Measurements from ENCODE around the gene CDK16. TPM values are rescaled to one million over a fixed set of nuclear protein-coding genes. Genes with fewer than 3 reads are reported as not detected.

The CDK16 gene
- total RNA-seq, 4 donors from 2014 or later: 105 to 181 (median 151) TPM

DNA sequence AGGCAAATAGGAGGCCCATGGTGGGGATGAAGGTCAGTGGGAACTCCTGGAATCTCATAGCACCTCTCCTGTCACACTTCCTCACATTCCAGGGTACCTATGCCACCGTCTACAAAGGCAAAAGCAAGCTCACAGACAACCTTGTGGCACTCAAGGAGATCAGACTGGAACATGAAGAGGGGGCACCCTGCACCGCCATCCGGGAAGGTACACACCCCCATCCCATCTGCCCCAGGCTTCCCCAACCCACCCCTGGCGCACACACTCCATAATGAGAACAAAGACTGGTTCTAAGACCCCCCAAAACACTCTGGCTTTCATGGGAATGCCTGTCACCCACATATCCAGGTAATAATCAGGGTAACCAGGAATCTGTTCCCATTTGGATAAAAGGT, 6.4 kb downstream of the CDK16 start:
- no peak overlapping the region for H3K27ac ChIP-seq
- H3K9me3 ChIP-seq: no peaks in the 10 kb centered on the region
- in situ Hi-C loops (cut with MboI; ENCODE audit: low pct_ligation_motif_present in 1 of 4, low pct_unique_long_range_greater_than_20kb in 1 of 4, low sequenced_read_pairs in 3 of 4): loop anchor here in 1 of 4 donors (25.0 kb wide), 1 partner anchor 312 kb away; no protein-coding TSS in a partner anchor
- TF ChIP-seq EP300 (IDR thresholded peaks at IDR 0.05; ENCODE audit: low read depth): no peak
- no peak for TF ChIP-seq CTCF (IDR thresholded peaks at IDR 0.05)
- no peak for TF ChIP-seq POLR2AphosphoS5 (IDR thresholded peaks at IDR 0.05)
- H3K4me1 ChIP-seq: peaks cover 0 to 11% (median 7%) of the 10 kb centered on the region in 4 donors
- intact Hi-C loops (cut with DNase I; ENCODE audit: low total_unique reads): no loop called here
- H3K36me3 ChIP-seq: peaks cover 0 to 14% (median 0%) of the 10 kb centered on the region in 4 donors
- no peak for DNase-seq
- H3K4me3 ChIP-seq: no peak overlapping the region
- no peaks in the 10 kb centered on the region for H3K27me3 ChIP-seq
- WGBS, 2 donors (ENCODE audit: low coverage in 1 of 2): 100% methylated on average over 4 of the region's 4 CpGs; no CpG with 5 or more reads in 1 of the 2 donors

- intact Hi-C loops (cut with DNase I; ENCODE audit: low total_unique reads) (no loop called here), in situ Hi-C loops (cut with MboI; ENCODE audit: low pct_ligation_motif_present in 1 of 4, low pct_unique_long_range_greater_than_20kb in 1 of 4, low sequenced_read_pairs in 3 of 4) (no loop called here)
- WGBS, 2 donors (ENCODE audit: low coverage in 1 of 2): 86% methylated on average over 6 of the region's 6 CpGs; no CpG with 5 or more reads in 1 of the 2 donors
- Histone ChIP-seq H3K36me3 (peaks cover 0 to 14% (median 0%) of the 10 kb centered on the region in 4 donors), H3K4me1 (peaks cover 0 to under 1% (median 0%) of the 10 kb centered on the region in 4 donors), H3K9me3 (no peaks in the 10 kb centered on the region), H3K27me3 (no peaks in the 10 kb centered on the region), H3K27ac (no peak overlapping the region), H3K4me3 (no peak overlapping the region)
- no peak for DNase-seq
- TF ChIP-seq EP300 (IDR thresholded peaks at IDR 0.05; ENCODE audit: low read depth) (no peak), POLR2AphosphoS5 (IDR thresholded peaks at IDR 0.05) (no peak), CTCF (IDR thresholded peaks at IDR 0.05) (no peak)
Observed at GRCh38 chrX:47226071-47226470, 7.6 kb downstream of the CDK16 start.

- TF ChIP-seq EP300 (IDR thresholded peaks at IDR 0.05; ENCODE audit: low read depth): no peak
- in situ Hi-C loops (cut with MboI; ENCODE audit: low pct_ligation_motif_present in 1 of 4, low pct_unique_long_range_greater_than_20kb in 1 of 4, low sequenced_read_pairs in 3 of 4) (no loop called here), intact Hi-C loops (cut with DNase I; ENCODE audit: low total_unique reads) (no loop called here)
- DNase-seq: no peak
- Histone ChIP-seq H3K36me3 (peaks cover 0 to 14% (median 0%) of the 10 kb centered on the region in 4 donors), H3K27me3 (no peaks in the 10 kb centered on the region), H3K4me3 (no peak overlapping the region), H3K9me3 (no peaks in the 10 kb centered on the region), H3K4me1 (no peaks in the 10 kb centered on the region), H3K27ac (no peak overlapping the region)
- WGBS, 2 donors (ENCODE audit: low coverage in 1 of 2): 94% methylated on average over 19 of the region's 19 CpGs; no CpG with 5 or more reads in 1 of the 2 donors
Observed at GRCh38 chrX:47226531-47227333, 8.3 kb downstream of the CDK16 start.

DNA sequence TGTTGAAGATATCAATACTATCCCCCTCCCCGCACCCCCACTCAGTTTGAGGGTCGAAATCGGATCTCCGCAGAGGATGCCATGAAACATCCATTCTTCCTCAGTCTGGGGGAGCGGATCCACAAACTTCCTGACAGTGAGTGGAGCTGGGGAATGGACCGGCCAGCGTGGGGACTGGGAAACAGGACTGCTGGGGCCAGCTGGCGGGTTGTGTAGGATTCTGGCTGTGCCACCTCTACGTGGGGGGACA, 8.8 kb downstream of the CDK16 start:
- TF ChIP-seq POLR2A (IDR thresholded peaks at IDR 0.05) (no peak), POLR2AphosphoS5 (IDR thresholded peaks at IDR 0.05) (no peak), EP300 (IDR thresholded peaks at IDR 0.05; ENCODE audit: low read depth) (no peak)
- H3K4me3 ChIP-seq: no peak overlapping the region
- 92% methylated on average over 9 of the region's 9 CpGs; no CpG with 5 or more reads in 1 of the 2 donors for WGBS, 2 donors (ENCODE audit: low coverage in 1 of 2)
- peaks cover 0 to 1% (median under 1%) of the 10 kb centered on the region in 4 donors for H3K4me1 ChIP-seq
- no peak for DNase-seq
- H3K27me3 ChIP-seq: no peaks in the 10 kb centered on the region
- in situ Hi-C loops (cut with MboI; ENCODE audit: low pct_ligation_motif_present in 1 of 4, low pct_unique_long_range_greater_than_20kb in 1 of 4, low sequenced_read_pairs in 3 of 4) (no loop called here), intact Hi-C loops (cut with DNase I; ENCODE audit: low total_unique reads) (no loop called here)
- H3K27ac ChIP-seq: no peak overlapping the region
- no peaks in the 10 kb centered on the region for H3K9me3 ChIP-seq
- H3K36me3 ChIP-seq: peaks cover 0 to 14% (median 0%) of the 10 kb centered on the region in 4 donors

DNA sequence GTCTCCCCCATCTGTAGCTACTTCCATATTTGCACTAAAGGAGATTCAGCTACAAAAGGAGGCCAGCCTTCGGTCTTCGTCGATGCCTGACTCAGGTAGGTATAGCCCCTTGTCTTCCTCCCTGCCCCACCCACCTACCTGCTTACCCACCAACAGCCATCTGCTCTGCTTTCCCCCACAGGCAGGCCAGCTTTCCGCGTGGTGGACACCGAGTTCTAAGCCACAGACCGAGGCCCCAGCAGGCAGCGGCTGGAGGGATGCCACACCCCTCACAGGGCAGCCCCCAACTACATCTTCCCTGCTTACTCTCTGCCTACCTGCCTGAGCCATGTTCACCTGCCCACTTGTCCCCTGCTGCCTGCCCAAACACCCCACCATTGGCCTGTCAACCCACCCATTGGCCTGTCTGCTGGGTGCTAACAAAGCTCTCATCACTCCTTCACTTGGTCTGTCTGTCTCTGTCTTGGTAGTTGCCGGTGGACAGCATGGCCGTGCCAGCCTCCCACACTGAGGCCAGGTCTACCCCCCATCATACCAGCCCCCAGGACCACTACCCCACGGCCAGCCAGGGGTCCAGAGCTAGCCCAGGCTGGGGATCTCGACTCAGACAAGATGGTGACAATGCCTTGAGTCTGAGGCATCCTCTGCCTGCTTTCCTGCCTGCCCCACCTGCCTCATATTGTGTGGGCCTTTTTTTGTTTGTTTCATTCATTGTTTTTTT, 10.2 kb downstream of the CDK16 start:
- peaks cover 0 to 6% (median 4%) of the 10 kb centered on the region in 4 donors for H3K4me1 ChIP-seq
- no peak for TF ChIP-seq POLR2AphosphoS5 (IDR thresholded peaks at IDR 0.05)
- no peak for TF ChIP-seq EP300 (IDR thresholded peaks at IDR 0.05; ENCODE audit: low read depth)
- TF ChIP-seq POLR2A (IDR thresholded peaks at IDR 0.05): no peak
- TF ChIP-seq CTCF (IDR thresholded peaks at IDR 0.05): no peak
- WGBS, 2 donors (ENCODE audit: low coverage in 1 of 2): 96% methylated on average over 12 of the region's 12 CpGs; no CpG with 5 or more reads in 1 of the 2 donors
- H3K27ac ChIP-seq: no peak overlapping the region
- peaks cover 0 to 10% (median 0%) of the 10 kb centered on the region in 4 donors for H3K36me3 ChIP-seq
- no peaks in the 10 kb centered on the region for H3K27me3 ChIP-seq
- no peak for DNase-seq
- no peak overlapping the region for H3K4me3 ChIP-seq
- intact Hi-C loops (cut with DNase I; ENCODE audit: low total_unique reads): no loop called here
- in situ Hi-C loops (cut with MboI; ENCODE audit: low pct_ligation_motif_present in 1 of 4, low pct_unique_long_range_greater_than_20kb in 1 of 4, low sequenced_read_pairs in 3 of 4): no loop called here
- no peaks in the 10 kb centered on the region for H3K9me3 ChIP-seq

Measured in transverse colon (tissue), 4 donors.